Liver (tissue), 3 donors: Measurements from ENCODE around the gene PARP12.

Experiments used
- EGR1 ChIP-seq, 2 donors: IDR thresholded peaks; 2 replicates each; pipeline ENCODE4 v1.6.1; 2016 to 2018; ENCODE audit warnings: antibody characterized with exemption in 2 of 2, low read depth in 2 of 2
- GABPA ChIP-seq, 2 donors: IDR thresholded peaks in 1 of 2; conservative IDR thresholded peaks in 1 of 2; 2 replicates each; pipeline ENCODE4 v1.6.1; 2016; ENCODE audit warnings: antibody characterized with exemption in 2 of 2, mild to moderate bottlenecking in 1 of 2, moderate library complexity in 1 of 2
- JUND ChIP-seq, 2 donors: IDR thresholded peaks; 2 replicates each; pipeline ENCODE4 v1.6.1; 2016; ENCODE audit warnings: antibody characterized with exemption in 2 of 2
- NR2F2 ChIP-seq: IDR thresholded peaks from 2 replicates; pipeline ENCODE4 v1.6.1; 2016; ENCODE audit warnings: antibody characterized with exemption
- RAD21 ChIP-seq, 2 donors: IDR thresholded peaks; 2 replicates each; pipeline ENCODE4 v1.6.1; 2016; ENCODE audit warnings: antibody characterized with exemption in 2 of 2, mild to moderate bottlenecking in 2 of 2
- RXRA ChIP-seq, 2 donors: IDR thresholded peaks; 2 replicates each; pipeline ENCODE4 v1.6.1; 2017 to 2018; ENCODE audit warnings: antibody characterized with exemption in 2 of 2, mild to moderate bottlenecking in 1 of 2
- SP1 ChIP-seq: IDR thresholded peaks from 2 replicates; pipeline ENCODE4 v1.6.1; 2018; ENCODE audit warnings: antibody characterized with exemption, mild to moderate bottlenecking
- TAF1 ChIP-seq: conservative IDR thresholded peaks from 2 replicates; pipeline ENCODE4 v1.6.1; 2016; ENCODE audit warnings: antibody characterized with exemption, mild to moderate bottlenecking
- YY1 ChIP-seq: IDR thresholded peaks from 2 replicates; pipeline ENCODE4 v1.6.1; 2016; ENCODE audit warnings: antibody characterized with exemption, mild to moderate bottlenecking
- TF ChIP-seq, protein P1 (sequence below): fragments of 150-350 bp; IDR thresholded peaks from 2 replicates; pipeline ENCODE4 v1.5.1; 2017; ENCODE audit warnings: improper control_type of control experiment, low read depth, low read length; ENCODE audit not compliant: missing input control
- TF ChIP-seq, protein P2 (sequence below): IDR thresholded peaks from 2 replicates; pipeline ENCODE4 v1.6.1; 2016; ENCODE audit warnings: antibody characterized with exemption
- TF ChIP-seq, protein P3 (sequence below): IDR thresholded peaks from 2 replicates; pipeline ENCODE4 v1.6.1; 2016; ENCODE audit warnings: antibody characterized with exemption, mild to moderate bottlenecking
- TF ChIP-seq, protein P4 (sequence below): IDR thresholded peaks from 2 replicates; pipeline ENCODE4 v1.6.1; 2016; ENCODE audit warnings: antibody characterized with exemption
- donor health status: healthy.
- donor health status: healthy.

DNA sequence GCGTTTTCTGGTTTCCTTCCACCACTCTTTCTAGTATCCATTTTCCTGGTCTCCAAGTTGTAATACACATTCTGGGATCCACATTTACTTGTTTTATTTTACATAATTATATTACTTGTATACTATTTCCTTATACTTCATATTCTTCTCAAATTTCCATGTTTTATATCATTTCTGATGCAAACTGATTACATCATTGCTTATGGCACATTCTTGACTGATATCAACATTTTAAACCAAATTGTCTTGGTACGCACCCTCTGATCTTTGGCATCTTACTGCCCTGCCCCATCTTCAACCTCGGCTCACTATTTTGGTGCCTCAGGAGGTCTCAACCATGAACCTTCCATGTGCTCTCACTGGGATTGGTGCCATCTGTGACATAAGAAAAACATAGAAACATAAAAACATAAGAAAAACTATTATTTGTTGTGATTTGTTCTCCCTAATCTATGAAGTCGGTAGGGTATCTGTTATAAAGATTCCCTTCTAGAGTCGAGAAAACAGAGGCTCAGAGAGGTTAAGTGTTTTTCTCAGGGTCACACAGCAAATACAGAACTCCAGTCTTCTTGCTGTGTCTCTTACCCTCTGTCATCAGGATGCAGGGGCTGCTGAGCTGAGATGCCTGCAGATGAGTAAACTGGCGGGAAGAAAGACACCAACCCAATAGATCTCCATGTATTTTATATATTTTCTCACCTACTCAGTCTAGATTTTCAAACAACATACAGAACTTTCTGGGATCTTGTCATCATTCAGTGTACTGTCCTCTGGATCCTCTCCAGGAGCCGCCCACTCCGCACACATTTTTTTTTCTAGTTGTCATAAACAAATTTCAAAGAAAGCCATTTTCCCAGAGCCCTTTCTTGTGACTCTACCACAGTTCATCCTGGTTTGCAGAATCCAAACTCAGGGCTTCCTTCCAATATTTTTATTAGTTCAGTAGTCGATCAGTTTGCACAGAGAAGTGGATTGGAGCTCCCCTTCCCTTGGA lies 79.5 kb downstream of the PARP12 start:
- TF ChIP-seq, protein P1, sequence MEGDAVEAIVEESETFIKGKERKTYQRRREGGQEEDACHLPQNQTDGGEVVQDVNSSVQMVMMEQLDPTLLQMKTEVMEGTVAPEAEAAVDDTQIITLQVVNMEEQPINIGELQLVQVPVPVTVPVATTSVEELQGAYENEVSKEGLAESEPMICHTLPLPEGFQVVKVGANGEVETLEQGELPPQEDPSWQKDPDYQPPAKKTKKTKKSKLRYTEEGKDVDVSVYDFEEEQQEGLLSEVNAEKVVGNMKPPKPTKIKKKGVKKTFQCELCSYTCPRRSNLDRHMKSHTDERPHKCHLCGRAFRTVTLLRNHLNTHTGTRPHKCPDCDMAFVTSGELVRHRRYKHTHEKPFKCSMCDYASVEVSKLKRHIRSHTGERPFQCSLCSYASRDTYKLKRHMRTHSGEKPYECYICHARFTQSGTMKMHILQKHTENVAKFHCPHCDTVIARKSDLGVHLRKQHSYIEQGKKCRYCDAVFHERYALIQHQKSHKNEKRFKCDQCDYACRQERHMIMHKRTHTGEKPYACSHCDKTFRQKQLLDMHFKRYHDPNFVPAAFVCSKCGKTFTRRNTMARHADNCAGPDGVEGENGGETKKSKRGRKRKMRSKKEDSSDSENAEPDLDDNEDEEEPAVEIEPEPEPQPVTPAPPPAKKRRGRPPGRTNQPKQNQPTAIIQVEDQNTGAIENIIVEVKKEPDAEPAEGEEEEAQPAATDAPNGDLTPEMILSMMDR: no peak
- TF ChIP-seq GABPA (IDR thresholded peaks at IDR 0.05 in 1 of 2, conservative IDR thresholded peaks at IDR 0.05 in 1 of 2) (no peak), EGR1 (IDR thresholded peaks at IDR 0.05; ENCODE audit: low read depth in 2 of 2) (no peak), SP1 (no peak), NR2F2 (no peak), YY1 (no peak), RAD21 (IDR thresholded peaks at IDR 0.05) (no peak), RXRA (IDR thresholded peaks at IDR 0.05) (no peak), TAF1 (no peak), JUND (IDR thresholded peaks at IDR 0.05) (no peak)
- TF ChIP-seq, protein P2, sequence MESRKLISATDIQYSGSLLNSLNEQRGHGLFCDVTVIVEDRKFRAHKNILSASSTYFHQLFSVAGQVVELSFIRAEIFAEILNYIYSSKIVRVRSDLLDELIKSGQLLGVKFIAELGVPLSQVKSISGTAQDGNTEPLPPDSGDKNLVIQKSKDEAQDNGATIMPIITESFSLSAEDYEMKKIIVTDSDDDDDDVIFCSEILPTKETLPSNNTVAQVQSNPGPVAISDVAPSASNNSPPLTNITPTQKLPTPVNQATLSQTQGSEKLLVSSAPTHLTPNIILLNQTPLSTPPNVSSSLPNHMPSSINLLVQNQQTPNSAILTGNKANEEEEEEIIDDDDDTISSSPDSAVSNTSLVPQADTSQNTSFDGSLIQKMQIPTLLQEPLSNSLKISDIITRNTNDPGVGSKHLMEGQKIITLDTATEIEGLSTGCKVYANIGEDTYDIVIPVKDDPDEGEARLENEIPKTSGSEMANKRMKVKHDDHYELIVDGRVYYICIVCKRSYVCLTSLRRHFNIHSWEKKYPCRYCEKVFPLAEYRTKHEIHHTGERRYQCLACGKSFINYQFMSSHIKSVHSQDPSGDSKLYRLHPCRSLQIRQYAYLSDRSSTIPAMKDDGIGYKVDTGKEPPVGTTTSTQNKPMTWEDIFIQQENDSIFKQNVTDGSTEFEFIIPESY: no peak
- TF ChIP-seq, protein P3, sequence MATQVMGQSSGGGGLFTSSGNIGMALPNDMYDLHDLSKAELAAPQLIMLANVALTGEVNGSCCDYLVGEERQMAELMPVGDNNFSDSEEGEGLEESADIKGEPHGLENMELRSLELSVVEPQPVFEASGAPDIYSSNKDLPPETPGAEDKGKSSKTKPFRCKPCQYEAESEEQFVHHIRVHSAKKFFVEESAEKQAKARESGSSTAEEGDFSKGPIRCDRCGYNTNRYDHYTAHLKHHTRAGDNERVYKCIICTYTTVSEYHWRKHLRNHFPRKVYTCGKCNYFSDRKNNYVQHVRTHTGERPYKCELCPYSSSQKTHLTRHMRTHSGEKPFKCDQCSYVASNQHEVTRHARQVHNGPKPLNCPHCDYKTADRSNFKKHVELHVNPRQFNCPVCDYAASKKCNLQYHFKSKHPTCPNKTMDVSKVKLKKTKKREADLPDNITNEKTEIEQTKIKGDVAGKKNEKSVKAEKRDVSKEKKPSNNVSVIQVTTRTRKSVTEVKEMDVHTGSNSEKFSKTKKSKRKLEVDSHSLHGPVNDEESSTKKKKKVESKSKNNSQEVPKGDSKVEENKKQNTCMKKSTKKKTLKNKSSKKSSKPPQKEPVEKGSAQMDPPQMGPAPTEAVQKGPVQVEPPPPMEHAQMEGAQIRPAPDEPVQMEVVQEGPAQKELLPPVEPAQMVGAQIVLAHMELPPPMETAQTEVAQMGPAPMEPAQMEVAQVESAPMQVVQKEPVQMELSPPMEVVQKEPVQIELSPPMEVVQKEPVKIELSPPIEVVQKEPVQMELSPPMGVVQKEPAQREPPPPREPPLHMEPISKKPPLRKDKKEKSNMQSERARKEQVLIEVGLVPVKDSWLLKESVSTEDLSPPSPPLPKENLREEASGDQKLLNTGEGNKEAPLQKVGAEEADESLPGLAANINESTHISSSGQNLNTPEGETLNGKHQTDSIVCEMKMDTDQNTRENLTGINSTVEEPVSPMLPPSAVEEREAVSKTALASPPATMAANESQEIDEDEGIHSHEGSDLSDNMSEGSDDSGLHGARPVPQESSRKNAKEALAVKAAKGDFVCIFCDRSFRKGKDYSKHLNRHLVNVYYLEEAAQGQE: no peak
- TF ChIP-seq, protein P4, sequence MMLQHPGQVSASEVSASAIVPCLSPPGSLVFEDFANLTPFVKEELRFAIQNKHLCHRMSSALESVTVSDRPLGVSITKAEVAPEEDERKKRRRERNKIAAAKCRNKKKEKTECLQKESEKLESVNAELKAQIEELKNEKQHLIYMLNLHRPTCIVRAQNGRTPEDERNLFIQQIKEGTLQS: no peak
